ENCODE data around the gene NCOA1.
A peak's percentile ranks its signal among the peaks of the same experiment; 100 is the strongest.
"Not testable (repeated sequence)": the region's sequence is repeated elsewhere in the genome, so short reads cannot be mapped to it uniquely, and the experiment has no call there.

NCOA1 gene

DNA sequence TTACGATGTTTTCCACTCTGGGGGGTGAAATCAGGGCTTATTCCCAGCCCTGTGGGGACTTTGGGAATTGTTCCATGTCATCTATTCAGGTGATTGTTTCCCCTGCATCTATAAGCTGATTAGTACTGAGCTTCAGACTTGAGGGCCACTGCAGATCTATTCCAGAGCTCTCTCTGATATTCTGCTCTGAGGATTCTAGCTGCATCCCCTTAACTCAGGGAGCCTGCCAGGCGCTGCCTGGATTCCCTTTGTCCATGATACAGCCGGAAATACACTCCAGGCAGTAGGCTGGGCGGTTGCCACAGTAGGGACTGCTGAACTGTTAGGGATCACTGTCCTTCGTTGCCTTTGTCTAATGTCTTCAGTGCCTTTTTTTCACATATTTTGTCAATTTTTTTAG lies 270.8 kb downstream of the NCOA1 start:
- no peak for DNase-seq

DNA sequence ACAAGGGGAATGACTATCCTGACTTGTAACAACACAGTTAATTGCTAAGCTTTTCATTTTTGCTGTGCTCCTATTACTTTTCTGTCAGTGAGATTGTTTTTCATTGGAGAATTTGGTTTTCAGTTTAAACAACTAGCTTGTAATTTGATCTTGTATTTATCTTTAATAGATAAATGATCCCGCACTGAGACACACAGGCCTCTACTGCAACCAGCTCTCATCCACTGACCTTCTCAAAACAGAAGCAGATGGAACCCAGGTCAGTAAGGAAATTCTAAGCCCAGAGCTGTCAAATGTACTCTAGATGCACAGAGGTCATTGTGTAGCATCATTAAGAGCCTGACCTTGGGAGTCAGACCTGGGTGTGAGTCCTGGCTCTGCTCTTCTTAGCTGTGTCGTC lies 271.5 kb downstream of the NCOA1 start:
- no peak for DNase-seq

- no peak for DNase-seq
These were observed 272.8 kb downstream of the NCOA1 start for GRCh38 chr2:24763843-24764242.

DNA sequence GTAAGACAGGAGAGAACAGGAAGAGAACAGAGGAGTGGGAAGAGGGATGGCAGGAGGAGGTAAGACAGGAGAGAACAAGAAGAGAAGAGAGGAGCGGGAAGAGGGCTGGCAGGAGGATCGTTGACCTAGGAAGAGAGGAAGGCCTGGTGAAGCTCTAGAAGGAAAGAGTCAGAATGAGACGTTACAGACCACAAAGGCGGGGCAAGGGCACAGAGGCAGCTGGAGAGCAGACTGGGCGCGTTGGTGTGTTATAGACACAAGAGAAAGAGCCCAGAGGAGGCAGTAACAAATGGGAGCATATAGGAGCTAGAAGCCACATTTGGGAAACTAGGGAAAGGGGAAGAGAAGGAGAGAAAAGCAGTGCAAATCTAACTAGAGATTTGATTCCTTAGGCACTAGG lies 275.6 kb downstream of the NCOA1 start:
- no peak for DNase-seq

- DNase-seq: no peak
These were observed 277.0 kb downstream of the NCOA1 start for GRCh38 chr2:24768013-24768412.

GRCh38 chr2:24768601-24769000 lies 277.5 kb downstream of the NCOA1 start:
- no peak for DNase-seq

DNA sequence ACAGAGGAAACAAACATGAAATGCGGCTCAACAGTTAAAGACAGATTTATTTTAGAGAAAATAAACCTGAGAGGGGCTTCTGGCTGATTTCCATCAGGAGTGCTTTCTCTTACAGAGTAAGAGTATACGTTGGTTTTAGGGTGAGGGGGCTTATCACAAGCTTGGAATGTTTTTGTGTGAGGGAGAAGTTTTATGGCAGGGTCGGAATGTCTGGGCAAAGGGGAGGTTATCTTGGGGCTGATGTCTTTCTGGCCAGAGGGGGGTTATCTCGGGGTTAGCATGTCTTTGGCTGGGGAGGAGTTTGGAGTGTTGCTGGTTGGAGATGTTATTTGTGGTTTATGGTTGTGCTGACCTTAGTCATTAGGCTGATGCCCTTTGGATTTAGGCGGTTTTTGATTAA lies 280.0 kb downstream of the NCOA1 start:
- DNase-seq: no peak

- DNase-seq: no peak
These were observed 280.9 kb downstream of the NCOA1 start for GRCh38 chr2:24771764-24772586.

GRCh38 chr2:24774373-24774772 lies 283.3 kb downstream of the NCOA1 start:
- DNase-seq: no peak

GRCh38 chr2:24779116-24779515 lies 288.1 kb downstream of the NCOA1 start:
- no peak for DNase-seq

GRCh38 chr2:24783641-24784040 lies 292.6 kb downstream of the NCOA1 start:
- DNase-seq: no peak

DNA sequence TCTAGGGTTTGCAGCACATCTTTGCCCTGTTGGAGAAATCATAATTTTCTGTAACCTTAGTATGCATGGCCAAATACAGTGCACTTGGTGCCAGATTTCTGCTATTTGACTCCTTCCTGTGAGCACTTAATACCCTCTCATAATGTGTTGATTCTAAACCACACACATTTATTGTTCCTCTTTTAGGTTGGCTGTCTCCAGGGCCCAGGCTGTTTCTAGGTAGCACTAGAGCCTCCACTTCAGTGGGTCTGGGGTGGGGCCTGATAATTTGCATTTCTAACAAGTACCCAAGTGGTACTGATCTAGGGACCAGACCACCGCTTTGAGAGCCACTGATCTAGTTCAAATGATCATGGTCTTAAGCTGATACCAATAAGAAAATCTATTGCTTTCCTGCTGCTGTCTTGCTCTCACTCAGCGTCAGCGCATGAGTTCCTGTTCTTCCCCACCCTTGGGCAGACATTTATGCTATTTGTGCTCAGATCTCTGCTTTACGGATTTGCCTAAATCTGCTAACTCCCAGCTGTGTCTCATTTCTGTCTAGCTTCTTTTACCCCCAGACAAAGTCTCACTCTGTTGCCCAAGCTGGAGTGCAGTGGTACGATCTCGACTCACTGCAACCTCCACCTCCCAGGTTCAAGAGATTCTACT lies 294.7 kb downstream of the NCOA1 start:
- DNase-seq: no peak

- no peak for DNase-seq
These were observed 296.5 kb downstream of the NCOA1 start for GRCh38 chr2:24787532-24787931.

DNA sequence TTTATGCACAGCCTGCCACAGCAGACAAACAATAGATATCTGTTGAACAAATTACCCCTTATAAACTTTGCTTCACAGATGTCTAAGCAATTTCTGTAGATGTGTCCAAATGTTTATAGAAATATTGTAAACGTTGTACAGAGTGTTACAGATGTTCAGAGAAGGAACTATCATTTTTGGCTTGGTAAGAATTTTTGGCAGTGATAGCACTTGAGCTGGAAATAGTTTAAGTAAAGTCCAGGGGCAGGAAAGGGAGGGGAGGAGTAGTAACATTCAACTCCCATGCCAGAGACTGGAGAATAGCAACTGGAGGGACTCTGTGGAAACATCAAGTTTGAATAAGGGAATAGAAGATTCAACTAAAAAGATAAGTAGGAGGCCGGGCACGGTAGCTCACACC lies 297.8 kb downstream of the NCOA1 start:
- DNase-seq: no peak

DNA sequence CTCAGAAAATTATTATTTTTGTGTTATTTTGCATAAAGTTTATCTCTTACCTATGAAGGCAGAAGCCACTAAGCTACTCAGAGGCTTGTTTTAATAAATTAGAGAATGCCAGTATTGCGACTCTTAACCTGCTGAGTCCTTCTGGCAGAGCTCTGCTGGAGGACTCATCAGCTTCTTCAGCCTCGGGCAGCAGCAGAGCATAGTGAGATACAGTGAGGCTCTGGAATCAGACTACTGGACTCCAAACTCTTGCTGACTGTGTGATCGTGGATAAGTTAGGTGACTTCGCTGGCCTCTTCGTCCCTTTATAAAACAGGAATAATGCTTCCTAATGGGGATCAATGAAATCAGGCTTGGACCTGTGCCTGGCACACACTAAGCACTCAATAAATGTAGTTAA lies 300.4 kb downstream of the NCOA1 start:
- DNase-seq: no peak

- DNase-seq: no peak
These were observed 301.5 kb downstream of the NCOA1 start for GRCh38 chr2:24792542-24792873.

DNA sequence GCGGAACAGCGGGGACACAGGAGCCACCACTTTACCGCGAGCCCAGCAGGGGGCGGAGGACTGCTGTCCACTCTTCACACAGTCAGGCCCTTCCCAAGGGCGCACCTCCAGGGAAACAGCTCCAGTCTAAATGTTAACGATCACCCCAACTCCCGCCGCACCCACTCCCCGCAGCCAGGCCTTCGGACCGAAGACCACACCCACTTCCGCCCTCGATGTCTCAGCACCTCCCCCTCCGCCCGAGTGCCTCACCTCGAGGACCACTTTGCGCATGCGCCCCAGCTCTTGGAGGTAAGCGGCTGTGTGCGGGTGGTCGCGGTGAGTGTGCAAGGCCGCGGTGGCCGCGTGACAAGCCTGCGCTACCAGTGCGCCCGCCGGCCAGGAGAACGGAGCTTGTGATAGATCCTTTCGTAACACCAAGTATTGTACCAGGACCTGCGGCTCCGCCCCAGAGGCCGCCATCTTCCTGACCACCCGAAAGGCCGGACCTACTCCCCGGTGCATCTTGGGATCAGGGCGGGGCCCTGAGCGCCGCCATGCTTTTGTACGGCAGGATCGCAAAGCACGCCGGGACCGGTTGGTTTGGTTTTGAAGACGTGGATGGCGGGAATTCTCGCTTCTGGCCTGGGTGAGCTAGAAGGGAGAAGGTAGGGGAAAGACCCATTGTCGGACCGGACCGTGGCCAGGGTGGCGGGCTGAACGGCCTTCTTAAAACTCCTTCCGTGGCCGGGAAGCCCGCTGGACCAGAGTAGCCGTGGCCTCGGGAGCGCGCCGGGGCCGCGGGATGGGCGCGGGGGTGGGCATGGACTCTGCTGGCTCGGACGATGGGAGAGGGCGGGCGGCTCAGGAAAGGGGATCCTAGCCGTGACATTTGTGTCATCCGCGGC lies 302.1 kb downstream of the NCOA1 start, which contains the start of the genes CENPO and PTRHD1:
TSS of gene CENPO (plus strand) at position 552 of the 887 bp plus-strand sequence. CDS start 495 bp downstream, outside the sequence.
TSS of gene PTRHD1 (minus strand) at position 518 of the 887 bp plus-strand sequence. CDS start at position 504, 14 bp downstream.
- peak; percentile 97 for DNase-seq

DNA sequence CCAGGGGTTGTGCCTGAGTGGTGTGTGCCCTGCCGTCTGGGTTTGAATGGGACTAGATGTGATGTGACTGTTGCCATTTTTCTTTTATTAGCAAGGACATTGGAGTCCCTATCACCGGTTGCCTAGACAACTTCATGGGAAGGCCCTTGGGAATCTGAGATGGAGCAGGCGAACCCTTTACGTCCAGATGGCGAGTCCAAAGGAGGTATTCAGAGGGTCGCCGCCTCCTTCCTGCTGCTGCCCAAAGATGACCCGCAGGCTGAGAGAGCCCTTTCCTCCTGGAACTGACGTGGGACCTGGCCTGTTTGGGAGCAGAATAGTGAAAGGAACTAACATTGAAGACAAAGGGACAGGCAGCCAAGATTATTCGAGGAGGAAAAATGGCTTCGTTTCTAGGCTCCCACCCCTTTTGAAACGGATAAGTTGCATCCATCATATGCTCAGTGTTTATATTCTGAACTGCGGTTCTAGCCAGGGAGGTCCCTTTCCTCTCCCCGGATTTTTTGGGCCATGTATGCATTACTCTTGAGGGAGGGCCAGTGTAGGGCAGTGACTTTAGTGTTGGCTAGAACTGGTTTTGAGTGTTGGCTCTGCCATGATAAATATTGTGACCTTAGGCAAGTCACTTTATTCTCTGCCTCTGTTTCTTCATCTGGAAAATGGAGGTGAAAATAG lies 302.8 kb downstream of the NCOA1 start:
- DNase-seq: peak; percentile 57

DNA sequence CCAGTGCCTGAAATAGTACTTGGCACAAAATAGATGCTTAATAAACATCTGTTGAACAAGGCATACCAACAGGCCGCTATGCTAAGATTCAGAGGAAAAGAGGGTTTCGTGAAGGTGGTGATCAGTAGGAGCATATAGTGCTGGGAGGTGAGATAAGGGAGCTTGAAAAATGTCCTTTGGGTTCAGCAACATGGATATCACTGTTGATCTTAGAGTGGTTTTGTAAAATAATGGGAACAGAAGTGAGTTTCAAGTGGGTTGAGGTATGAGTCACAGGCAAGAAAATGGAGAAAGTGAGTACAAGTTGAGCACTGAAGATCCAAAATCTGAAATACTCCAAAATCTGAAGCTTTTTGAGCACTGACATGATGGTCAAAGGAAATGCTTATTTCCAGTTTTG lies 306.6 kb downstream of the NCOA1 start:
- no peak for DNase-seq

- not testable (repeated sequence) for DNase-seq
These were observed 309.4 kb downstream of the NCOA1 start for GRCh38 chr2:24800487-24800886.

DNA sequence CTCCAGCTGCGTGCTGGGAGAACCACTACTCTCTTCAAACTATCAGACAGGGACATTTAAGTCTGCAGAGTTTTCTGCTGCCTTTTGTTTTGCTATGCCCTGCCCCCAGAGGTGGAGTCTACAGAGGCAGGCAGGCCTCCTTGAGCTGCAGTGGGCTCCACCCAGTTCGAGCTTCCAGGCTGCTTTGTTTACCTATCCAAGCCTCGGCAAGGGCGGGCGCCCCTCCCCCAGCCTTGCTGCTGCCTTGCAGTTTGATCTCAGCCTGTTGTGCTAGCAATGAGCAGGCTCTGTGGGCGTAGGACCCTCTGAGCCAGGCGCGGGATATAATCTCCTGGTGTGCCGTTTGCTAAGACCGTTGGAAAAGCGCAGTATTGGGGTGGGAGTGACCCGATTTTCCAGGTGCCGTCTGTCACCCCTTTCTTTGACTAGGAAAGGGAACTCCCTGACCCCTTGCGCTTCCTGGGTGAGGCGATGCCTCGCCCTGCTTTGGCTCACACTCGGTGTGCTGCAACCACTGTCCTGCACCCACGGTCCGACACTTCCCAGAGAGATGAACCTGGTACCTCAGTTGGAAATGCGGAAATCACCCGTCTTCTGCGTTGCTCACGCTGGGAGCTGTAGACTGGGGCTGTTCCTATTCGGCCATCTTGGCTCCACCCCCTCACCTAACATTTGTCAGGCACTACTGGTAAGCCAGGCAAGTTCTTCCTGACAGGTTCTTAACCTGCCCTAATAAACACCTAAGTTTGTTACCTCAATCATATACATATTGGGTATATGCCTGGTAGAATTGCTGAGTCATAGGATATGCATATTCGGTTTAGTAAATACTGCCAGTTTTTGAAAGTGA lies 315.0 kb downstream of the NCOA1 start:
- DNase-seq: not testable (repeated sequence)

GRCh38 chr2:24806661-24807036 lies 315.6 kb downstream of the NCOA1 start:
- DNase-seq: no peak
